Hematopoietic multipotent progenitor cell (in vitro differentiated cells): ENCODE data around the gene BAG3. TPM values are rescaled to one million over a fixed set of nuclear protein-coding genes. Genes with fewer than 3 reads are reported as not detected.
A peak's percentile ranks its signal among the peaks of the same experiment; 100 is the strongest.
"Not testable (repeated sequence)": the region's sequence is repeated elsewhere in the genome, so short reads cannot be mapped to it uniquely, and the experiment has no call there.

Experiments
- DNase-seq, 3 donors: peaks; one replicate each; pipeline ENCODE4 v3.0.0-alpha.2; 2011 to 2015; ENCODE audit warnings: low read depth in 2 of 3, low spot score in 2 of 3
- total RNA-seq: library from RNA; depleted of rRNA; stranded (reverse); fragments of >200 nt; gene quantifications from one replicate; pipeline ENCODE4 v1.2.3, GENCODE V29; 2012

The BAG3 gene
- 7.3 TPM for total RNA-seq

DNA sequence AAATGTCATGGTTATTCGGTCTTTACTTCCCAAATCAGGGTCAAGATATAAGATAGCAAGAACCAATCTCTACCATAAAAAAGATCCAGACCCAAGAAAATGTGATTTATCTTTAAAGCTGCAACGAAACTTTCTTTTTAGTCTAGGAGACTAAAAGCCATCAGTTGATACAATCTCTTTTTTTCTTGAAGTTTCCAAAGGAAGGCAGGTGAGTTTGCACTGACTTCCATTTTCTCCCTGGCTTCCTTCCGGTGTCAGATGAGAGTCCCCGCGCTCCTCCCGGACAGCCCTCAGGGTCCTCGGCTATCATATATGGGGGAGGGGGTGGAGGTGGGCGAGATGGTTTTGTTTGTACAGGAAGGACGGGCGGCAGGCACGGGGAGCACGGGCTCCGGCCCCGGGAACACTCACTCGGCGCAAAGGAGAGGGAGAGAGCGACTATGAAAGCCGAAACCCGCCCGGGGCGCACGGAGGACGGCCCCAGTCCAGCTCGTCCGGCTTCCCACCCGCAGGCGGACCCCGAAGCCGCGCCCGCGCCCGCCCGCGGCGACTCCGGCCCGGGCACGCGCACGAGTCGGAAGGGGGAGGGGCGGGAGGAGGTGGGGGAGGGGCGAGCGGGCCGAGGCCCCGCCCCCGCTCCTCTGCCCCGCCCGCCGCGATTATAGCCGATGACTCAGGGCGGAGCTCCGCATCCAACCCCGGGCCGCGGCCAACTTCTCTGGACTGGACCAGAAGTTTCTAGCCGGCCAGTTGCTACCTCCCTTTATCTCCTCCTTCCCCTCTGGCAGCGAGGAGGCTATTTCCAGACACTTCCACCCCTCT is at the start of gene BAG3:
TSS of gene BAG3 (plus strand) at position 689 of the 822 bp plus-strand sequence. CDS start 296 bp downstream, outside the sequence.
- peak; percentile 61 to 74 (median 67) for DNase-seq

DNA sequence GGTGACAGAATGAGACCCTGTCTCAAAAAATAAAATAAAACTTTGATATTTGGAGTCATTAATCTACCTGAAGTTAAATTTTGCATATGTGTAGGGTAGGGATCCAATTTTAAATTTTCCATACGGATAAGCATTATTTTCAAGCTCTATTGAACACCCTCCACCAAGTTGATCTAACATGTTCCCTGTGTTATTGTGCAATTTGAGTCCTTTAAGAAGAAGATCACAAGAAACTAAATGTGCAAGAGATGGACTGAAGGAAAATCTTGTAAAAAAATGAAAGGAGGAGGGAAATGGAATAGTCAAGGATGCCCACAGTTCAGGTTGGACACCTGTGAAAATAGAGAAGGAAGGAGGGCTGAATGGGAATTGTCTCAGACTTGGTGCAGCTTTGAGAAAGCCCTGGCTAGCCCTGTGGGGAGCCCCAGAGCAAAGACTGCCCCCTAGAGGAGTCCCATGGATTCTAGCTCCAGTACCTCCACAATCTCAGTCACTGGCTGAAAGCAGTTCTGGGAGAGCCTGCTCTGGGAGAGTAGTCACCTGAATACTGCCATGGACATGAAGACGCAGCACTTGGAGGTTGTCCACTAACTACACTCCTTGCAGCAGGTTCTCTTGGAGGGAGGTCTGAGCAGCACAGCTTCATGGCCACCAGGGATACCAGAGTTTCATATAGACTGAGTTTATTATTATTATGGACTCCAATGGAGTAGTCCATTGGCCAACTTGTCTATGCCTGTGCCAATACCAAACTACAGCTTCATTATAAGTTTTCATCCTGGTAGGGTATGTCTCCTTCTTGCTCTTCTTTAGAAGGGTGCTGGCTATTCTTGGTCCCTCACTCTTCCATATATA is 48.7 kb upstream of the BAG3 start:
- peak in 1 of 3 donors; percentile 29 for DNase-seq

DNA sequence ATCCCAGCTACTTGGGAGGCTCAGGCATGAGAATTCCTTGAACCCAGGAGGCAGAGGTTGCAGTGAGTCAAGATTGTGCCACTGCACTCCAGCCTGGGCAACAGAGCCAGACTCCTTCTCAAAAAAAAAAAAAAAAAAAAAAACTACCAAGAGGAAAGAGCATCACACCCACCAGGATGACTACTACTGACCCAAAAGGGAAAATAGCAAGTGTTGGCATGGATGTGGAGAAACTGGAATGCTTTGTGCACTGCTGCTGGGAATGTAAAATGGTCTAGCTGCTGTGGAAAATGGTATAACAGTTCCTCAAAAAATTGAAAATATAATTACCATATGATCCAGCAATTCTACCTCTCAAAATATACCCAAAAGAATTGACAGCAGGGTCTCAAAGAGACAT is 46.7 kb upstream of the BAG3 start:
- no peak for DNase-seq

GRCh38 chr10:119608316-119609155 is 42.6 kb upstream of the BAG3 start:
- DNase-seq: peak in 1 of 3 donors; percentile 26

DNA sequence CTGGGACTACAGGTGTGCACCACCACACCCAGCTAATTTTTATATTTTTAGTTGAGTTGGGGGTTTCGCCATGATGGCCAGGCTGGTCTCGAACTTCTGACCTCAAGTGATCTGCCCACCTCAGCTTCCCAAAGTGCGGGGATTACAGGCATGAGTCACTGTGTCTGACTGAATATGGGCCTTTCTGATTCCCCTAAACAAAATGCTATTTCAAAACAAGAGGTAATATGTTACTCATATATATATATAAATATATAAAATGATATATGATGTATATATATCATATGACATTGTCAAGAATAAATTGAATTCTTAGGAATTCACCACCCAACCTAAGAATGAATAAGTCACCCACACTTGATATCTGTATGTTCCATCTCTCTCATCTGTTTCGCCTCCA is 41.7 kb upstream of the BAG3 start:
- DNase-seq: no peak

GRCh38 chr10:119611433-119611832 is 39.7 kb upstream of the BAG3 start:
- no peak for DNase-seq

DNA sequence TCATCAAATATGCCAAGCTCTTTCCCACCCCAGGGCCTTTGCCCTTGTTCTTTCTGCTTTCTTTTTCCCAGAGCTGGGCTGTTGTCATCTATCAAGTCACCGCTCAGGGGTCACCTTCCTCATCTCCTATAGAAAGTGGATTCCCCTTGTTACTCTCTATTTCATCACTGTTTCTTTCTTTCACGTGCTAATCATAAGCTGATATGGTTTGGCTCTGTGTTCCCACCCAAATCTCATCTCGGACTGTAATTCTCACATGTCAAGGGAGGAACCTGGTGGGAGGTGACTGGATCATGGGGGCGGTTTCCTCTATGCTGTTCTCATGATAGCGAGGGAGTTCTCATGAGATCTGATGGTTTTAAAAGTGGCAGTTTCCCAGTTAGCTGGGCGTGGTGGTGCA is 37.4 kb upstream of the BAG3 start:
- DNase-seq: no peak

- DNase-seq: no peak
Observed at GRCh38 chr10:119614686-119615085, 36.5 kb upstream of the BAG3 start.

DNA sequence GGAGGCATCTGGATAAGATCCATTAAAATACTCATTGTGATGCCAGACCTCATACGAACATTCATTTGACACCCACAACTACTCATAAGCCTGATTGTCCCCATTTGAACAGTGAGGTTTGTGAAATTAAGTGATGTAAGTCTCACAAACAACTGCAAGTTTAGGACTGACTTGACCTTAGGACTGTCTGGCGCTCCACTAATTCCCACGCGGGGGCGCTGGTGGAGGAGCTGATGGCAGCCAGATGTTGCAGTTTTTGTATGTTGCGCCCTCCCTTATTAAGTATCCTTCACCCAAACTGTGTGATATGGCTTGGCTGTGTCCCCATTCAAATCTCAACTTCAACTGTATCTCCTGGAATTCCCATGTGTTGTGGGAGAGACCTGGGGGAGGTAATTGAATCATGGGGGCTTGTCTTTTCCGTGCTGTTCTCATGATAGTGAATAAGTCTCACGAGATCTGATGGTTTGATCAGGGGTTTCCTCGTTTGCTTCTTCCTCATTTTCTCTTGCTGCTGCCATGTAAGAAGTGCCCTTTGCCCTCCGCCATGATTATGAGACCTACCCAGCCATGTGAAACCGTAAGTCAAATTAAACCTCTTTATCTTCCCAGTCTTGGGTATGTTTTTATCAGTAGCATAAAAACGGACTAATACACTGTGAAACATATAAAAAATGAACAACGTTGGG is 34.2 kb upstream of the BAG3 start:
- DNase-seq: no peak

DNA sequence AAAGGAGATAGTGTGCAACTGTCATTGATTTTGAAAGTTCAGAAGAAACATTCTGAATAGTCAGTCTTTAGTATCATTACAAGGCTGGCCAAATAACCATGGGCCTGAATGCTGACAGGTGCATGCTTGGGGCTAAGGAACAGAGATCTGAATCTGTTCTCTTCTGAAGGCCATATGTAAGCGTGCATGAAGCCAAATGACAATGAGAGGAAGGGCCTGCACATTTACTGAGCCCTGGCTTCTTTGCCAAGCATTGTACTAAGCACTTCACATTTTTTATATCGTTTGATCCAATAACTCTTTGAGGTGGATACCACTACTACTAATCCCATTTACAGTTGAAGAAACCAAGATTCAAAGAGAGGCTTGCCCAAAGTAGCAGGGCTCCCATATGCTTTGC is 32.0 kb upstream of the BAG3 start:
- no peak for DNase-seq

DNA sequence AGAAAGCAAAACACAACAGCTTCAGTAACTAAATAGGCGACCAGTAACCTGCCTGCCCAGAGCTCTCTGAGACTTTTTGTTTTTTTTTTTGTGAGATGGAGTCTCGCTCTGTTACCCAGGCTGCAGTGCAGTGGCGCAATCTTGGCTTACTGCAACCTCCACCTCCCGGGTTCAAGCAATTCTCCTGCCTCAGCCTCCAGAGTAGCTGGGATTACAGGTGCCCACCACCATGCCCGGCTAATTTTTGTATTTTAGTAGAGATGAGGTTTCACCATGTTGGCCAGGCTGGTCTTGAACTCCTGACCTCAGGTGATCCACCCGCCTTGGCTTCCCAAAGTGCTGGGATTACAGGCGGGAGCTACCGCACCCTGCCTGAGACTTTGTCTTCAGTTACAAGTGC is 31.4 kb upstream of the BAG3 start:
- DNase-seq: not testable (repeated sequence)

- DNase-seq: no peak
Observed at GRCh38 chr10:119620241-119621077, 30.7 kb upstream of the BAG3 start.

GRCh38 chr10:119621078-119621384 is 30.1 kb upstream of the BAG3 start:
- no peak for DNase-seq

DNA sequence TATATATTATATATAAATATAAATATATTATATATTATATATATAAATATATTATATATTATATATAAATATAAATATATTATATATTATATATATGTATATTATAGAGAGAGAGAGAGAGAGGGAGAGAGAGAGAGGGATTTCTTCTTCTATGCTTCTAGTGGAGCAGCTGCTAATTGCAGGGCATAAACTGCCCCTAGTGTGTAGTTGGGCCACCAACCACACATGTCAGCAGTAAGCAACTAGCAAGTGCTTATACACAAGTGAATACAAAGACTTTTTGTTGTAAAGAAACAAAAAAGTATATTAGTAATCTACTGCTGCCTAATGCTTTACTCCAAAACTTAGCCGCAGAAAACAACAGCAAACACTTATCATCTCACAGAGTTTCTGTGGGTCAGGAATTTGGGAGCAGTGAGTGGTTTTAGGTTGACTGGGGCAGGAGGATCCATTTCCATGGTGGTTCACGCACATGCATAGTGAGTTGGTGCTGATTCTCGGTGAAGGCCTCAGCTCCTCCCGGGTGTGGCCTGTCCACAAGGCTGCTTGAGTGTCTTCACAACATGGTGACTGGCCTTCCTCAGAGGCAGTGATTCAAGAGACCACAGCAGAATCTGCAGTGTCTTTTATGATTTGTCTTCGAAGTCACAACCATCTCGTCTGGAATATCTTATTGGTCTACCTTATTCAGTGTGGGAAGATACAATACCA is 25.5 kb upstream of the BAG3 start:
- peak in 1 of 3 donors; percentile 21 for DNase-seq

DNA sequence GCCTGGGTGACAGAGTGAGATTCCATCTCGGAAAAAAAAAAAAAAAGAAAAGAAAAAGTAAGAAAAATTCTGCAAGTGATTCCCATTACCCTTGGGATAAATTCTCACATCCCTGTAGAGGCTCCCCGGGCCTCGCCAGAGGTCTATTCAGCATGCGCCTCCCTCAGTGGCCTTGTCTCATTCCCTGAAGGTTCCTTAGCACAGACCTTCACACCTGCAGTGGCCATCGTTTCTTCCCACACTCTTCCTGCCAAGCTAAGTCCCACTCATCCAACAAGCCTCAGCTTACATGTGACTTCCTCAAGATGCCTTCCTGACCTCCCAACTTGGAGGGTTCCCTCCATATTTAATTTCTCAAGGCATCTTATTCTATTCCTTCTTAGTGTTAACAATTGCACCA is 20.9 kb upstream of the BAG3 start:
- DNase-seq: no peak

GRCh38 chr10:119633538-119634218 is 17.5 kb upstream of the BAG3 start:
- DNase-seq: no peak

DNA sequence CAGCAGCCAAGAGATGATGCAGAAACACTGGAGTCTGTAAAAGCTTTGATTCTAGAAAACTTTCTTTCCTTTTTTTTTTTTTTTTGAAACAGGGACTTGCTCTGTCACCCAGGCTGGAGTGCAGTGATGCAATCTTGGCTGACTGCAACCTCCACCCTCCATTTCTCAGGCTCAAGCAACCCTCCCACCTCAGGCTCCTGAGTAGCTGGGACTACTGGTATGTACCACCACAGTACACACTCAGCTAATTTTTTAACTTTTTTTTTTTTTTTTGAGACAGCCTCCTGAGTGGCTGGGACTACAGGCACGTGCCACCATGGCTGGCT is 17.0 kb upstream of the BAG3 start:
- no peak for DNase-seq

DNA sequence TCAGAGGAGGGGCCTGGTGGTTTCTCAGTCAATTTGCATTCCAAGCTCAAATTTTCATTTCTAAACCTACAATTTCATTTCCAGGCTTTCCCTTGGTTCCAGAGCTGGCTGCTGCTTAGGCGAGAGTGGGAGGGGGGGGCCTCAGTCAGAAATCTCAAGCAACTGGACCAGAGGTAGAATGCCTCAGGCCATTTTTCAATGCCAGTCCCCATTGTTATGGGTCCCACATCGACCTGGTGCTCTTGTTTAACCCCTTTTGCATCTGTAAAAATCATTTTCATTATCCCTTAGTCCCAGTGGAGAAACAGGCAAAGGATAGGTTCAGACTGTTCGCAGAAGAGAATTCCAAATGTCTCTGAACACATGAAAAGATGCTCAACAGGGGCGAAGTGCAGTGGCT is 13.5 kb upstream of the BAG3 start:
- DNase-seq: no peak

DNA sequence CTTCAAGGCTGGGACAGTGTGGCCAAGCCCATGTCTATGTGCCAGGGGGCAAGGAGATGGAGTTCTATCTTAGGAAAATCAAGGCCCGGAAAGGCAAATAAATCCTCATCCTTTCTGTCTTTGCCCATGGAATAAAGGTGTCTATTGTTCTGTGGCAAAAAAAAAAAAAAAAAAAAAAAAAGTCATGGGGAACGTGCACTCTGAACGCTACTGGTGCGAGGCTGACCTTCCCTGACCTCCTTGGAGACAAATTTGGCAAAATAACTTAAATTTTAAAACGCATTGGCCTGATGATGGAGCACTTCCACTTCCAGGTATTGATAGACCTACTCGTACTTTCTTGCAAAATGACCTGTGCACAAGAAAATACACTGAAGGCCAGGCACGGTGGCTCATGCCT is 12.2 kb upstream of the BAG3 start:
- no peak for DNase-seq
